Lung (tissue), 12 donors: ENCODE data around the gene VPREB1. TPM values are rescaled to one million over a fixed set of nuclear protein-coding genes. Genes with fewer than 3 reads are reported as not detected.

Experiments
- ATAC-seq: fragments of 200-7000 bp; cut with Tn5 transposase; one replicate; pipeline ENCODE4 v1.9.1; 2020; ENCODE audit warnings: moderate number of reproducible peaks; ENCODE audit not compliant: insufficient read depth, low FRiP score
- DNase-seq, 3 donors: peaks; one replicate each; pipeline ENCODE4 v3.0.0-alpha.2; 2013 to 2017
- H3K27ac ChIP-seq, 2 donors: one replicate each; pipeline ENCODE4 v1.5.1; 2013; ENCODE audit warnings: mild to moderate bottlenecking in 2 of 2, moderate library complexity in 2 of 2, control low read depth in 1 of 2, inconsistent platforms in 1 of 2, low read depth in 1 of 2, low read length in 1 of 2
- H3K27me3 ChIP-seq, 3 donors: one replicate each; pipeline ENCODE4 v1.5.1; 2013; ENCODE audit warnings: low read length in 2 of 3; ENCODE audit not compliant: control insufficient read depth in 3 of 3, insufficient read depth in 3 of 3
- H3K36me3 ChIP-seq, 4 donors: one replicate each; pipeline ENCODE4 v1.5.1; 2013; ENCODE audit warnings: low read length in 4 of 4, mild to moderate bottlenecking in 1 of 4, moderate library complexity in 1 of 4; ENCODE audit not compliant: control insufficient read depth in 4 of 4, insufficient read depth in 4 of 4
- H3K4me1 ChIP-seq, 5 donors: one replicate each; pipeline ENCODE4 v1.5.1; 2013; ENCODE audit warnings: low read length in 5 of 5, mild to moderate bottlenecking in 2 of 5, moderate library complexity in 1 of 5; ENCODE audit not compliant: control insufficient read depth in 5 of 5, insufficient read depth in 5 of 5
- H3K4me3 ChIP-seq: one replicate; pipeline ENCODE4 v1.5.1; 2013; ENCODE audit warnings: mild to moderate bottlenecking, control low read depth, moderate library complexity
- H3K9ac ChIP-seq, 2 donors: one replicate each; pipeline ENCODE4 v1.5.1; 2013; ENCODE audit warnings: low read length in 2 of 2, control low read depth in 1 of 2; ENCODE audit not compliant: insufficient read depth in 1 of 2
- H3K9me3 ChIP-seq, 4 donors: one replicate each; pipeline ENCODE4 v1.5.1; 2013; ENCODE audit warnings: low read length in 3 of 4, mild to moderate bottlenecking in 1 of 4, moderate library complexity in 1 of 4; ENCODE audit not compliant: control insufficient read depth in 4 of 4, insufficient read depth in 3 of 4
- CTCF ChIP-seq: IDR thresholded peaks from 2 replicates; pipeline ENCODE4 v1.5.1; 2012; ENCODE audit warnings: mild to moderate bottlenecking; ENCODE audit errors: control extremely low read depth, extremely low read depth
- WGBS, 2 donors: extraction: QIAGEN DNeasy Blood & Tissue Kit; methylation state at CpG; one replicate each; pipeline ENCODE4 v1.1.7; 2013; 5-methylcytosine and 5-hydroxymethylcytosine counted together
- polyA plus RNA-seq, 2 donors: library from polyadenylated mRNA; stranded (reverse); fragments of 200-250 nt; gene quantifications; one replicate each; pipeline ENCODE4 v1.2.1, GENCODE V29; 2013
- total RNA-seq, 2 donors: library from RNA; depleted of rRNA in 1 of 2; stranded (reverse); fragments of >200 nt in 1 of 2; gene quantifications; one replicate each; pipeline ENCODE4 v1.2.1, GENCODE V29; 2014 to 2021
- donor health status: control.
- donor health status: control.
- donor health status: Bipolar disorder and iron deficiency.
- donor health status: healthy.
- donor health status: DM: yes; HTN: yes; CAD: no.

Gene VPREB1
- total and polyA plus RNA-seq, 4 donors = 0.11 TPM; not detected in 3

GRCh38 chr22:22213231-22213630, 31.4 kb upstream of the VPREB1 start:
- no peak for ATAC-seq
- no peak overlapping the region for H3K4me3 ChIP-seq
- no peak overlapping the region for H3K9ac ChIP-seq
- peaks cover 0 to 6% (median 0%) of the 10 kb centered on the region in 3 donors for H3K27me3 ChIP-seq
- 31 to 42% methylated on average over 5 of the region's 5 CpGs for WGBS, 2 donors
- no peaks in the 10 kb centered on the region for H3K36me3 ChIP-seq
- peak in 2 of 3 donors; percentile 11 to 29 for DNase-seq
- no peaks in the 10 kb centered on the region for H3K4me1 ChIP-seq
- no peak overlapping the region for H3K27ac ChIP-seq
- TF ChIP-seq CTCF = no peak
- no peaks in the 10 kb centered on the region for H3K9me3 ChIP-seq

GRCh38 chr22:22214819-22215329, 29.7 kb upstream of the VPREB1 start:
- Histone ChIP-seq H3K9me3 (no peaks in the 10 kb centered on the region), H3K27me3 (peaks cover 0 to 6% (median 0%) of the 10 kb centered on the region in 3 donors), H3K4me1 (no peaks in the 10 kb centered on the region), H3K36me3 (no peaks in the 10 kb centered on the region), H3K4me3 (no peak overlapping the region), H3K9ac (no peak overlapping the region), H3K27ac (no peak overlapping the region)
- ATAC-seq (no peak), DNase-seq (no peak)
- 71 to 73% methylated on average over 5 of the region's 5 CpGs for WGBS, 2 donors
- no peak for TF ChIP-seq CTCF

GRCh38 chr22:22215659-22216449, 28.7 kb upstream of the VPREB1 start:
- Histone ChIP-seq H3K27me3 (peaks cover 0 to 6% (median 0%) of the 10 kb centered on the region in 3 donors), H3K4me1 (no peaks in the 10 kb centered on the region), H3K9me3 (no peaks in the 10 kb centered on the region), H3K27ac (no peak overlapping the region), H3K36me3 (no peaks in the 10 kb centered on the region), H3K9ac (no peak overlapping the region), H3K4me3 (no peak overlapping the region)
- 75 to 80% methylated on average over 5 of the region's 5 CpGs for WGBS, 2 donors
- TF ChIP-seq CTCF = no peak
- no peak for ATAC-seq
- DNase-seq = no peak
